ENCODE measurements around the gene STK38L.

STK38L gene

GRCh38 chr12:27280412-27280811 lies 36.3 kb downstream of the STK38L start:
- DNase-seq: no peak

DNA sequence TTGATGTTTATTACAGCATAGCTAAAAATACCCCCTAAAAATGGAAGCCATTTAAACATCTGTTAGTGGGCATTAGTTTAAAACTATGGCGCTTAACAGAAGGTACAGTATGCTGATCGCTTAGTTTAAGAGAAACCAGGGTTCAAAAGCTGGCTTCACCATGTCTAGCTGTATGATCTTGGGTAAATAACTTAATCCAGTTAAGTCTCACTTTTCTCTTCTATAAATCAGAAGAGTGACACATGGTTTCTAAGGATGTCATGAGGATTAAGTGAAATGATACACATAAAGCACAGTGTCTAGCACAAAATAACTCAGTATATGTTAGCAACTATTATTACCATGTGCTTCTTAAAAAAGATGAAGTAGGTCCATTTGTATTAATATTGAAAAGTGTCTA lies 38.7 kb downstream of the STK38L start:
- DNase-seq: no peak

DNA sequence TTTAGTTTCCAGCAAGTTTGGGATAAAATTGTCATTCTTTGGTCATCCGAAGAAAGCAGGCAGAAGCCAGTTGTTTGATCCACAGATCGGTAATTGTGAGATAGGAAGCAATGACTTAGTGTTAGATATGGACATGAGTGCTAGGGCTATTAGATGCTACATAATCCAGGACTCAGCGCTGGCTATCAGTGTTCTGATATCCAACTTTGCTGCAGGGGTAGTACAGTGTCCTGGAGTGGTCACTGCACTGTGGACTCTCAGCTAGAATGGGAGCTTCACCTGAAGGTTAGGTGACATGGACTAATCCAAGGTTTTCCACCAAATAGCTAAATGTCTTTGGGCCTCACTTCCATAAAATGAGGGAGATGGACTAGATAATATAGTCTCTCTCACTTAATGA lies 39.9 kb downstream of the STK38L start:
- no peak for DNase-seq

DNA sequence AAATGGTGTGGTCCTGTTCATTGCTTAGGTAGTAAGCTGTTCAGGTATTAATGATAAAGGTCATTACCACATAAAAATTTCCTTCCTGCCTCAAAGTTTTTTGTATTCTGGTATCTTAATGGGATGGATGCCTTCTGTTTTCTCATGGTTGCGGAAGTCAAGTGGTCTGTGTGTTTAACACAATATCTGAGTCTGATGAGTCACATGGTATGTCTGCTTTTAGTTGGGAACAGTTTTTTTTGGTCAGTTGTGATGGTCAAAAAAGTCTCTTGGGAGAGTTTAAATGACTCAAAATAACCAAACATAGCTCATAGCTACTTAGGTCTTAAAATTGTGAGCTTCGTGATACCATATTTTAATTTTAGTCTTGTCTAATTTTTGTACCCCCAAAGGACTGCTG lies 40.7 kb downstream of the STK38L start:
- peak; percentile 80 for DNase-seq

DNA sequence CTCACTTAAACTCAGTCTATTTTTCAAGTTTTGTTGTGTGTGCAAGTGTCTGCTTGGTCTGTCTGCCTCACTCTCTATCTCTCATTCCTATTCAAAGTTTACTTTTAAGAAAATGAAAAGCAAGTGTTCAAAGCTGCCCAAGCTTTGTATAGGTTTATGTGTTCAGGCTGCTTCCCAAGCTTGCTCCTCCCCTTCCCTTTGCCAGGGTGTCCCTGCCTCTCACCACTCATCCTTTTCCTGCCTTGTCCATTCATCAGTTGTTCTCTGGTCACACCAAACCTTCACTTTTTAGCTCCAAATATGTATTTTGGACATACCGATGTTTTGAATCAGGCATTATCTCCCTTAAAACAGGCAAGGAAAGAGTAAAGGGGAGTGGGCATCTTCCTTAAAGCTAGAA lies 41.3 kb downstream of the STK38L start:
- peak; percentile 40 for DNase-seq

DNA sequence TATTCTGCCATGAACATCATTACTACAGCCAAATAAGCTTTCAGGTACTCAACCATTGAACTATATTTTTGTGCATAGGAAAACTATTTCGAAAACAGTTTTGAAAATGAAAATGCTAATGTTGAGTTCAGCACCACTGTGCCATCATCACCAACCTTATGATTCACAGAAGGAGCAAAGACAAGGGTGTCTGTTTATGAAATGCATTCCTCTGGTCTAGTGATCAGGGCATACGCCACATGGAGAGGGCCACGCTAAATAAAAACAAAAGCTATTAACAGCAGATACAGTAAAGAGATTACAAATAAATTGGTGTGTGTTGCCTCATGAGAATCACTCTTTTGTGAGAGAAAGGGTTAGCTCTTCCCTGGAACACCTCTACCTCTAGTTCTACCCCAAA lies 45.3 kb downstream of the STK38L start:
- DNase-seq: no peak

- DNase-seq: no peak
Measured at GRCh38 chr12:27290501-27291168, 46.5 kb downstream of the STK38L start.

- DNase-seq: no peak
Measured at GRCh38 chr12:27291862-27292261, 47.8 kb downstream of the STK38L start.

DNA sequence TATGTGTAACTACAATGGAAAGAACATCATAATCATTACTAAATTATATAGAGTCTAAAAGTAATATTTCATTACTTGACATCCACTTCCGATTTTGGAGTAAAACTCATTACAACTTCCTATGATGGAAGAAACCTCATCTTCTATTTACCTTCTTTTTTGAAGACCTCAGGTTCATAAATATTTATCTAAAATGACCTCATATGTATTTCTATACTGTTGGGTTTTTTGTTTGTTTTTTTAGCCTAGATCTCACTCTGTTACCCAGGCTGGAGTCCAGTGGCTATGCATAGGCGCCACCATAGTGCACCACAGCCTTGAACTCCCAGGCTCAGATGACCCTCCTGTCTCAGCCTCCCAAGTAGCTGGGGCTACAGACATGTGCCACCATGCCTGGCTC lies 48.6 kb downstream of the STK38L start:
- DNase-seq: no peak

GRCh38 chr12:27293463-27293862 lies 49.4 kb downstream of the STK38L start:
- no peak for DNase-seq

GRCh38 chr12:27296674-27297073 lies 52.6 kb downstream of the STK38L start:
- DNase-seq: no peak

DNA sequence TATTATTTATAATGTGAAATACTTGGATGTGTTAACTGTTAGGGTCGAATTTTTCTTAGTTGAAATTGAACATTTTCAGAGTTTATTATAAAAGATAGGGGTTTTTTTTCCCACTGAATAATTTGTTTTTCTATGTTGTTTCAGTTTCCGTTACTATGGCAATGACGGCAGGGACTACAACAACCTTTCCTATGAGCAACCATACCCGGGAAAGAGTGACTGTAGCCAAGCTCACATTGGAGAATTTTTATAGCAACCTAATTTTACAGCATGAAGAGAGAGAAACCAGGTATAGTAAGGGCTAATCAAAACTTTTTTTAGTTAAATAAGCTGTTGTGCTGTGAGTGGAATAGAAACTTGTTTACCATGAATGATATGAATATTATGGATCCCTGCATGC lies 53.5 kb downstream of the STK38L start:
- DNase-seq: no peak

DNA sequence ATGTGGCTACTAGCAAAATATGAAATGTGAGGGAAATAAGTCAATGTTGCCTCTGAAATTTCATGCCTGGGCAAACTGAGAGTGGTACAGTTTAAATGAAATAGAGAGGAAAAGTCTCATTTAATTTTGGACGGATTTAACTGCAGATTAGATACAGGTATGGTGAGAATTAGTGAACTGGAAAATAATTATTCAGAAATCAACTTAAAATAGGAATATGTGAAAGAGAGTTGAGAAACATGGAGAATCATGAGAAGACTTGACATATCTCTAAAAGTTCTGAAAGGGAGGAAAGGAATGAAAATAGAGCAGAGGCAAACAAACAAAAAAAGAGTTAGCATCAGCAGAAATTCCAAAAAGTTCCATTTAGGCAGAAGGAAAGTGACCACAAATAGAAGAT lies 55.0 kb downstream of the STK38L start:
- no peak for DNase-seq

GRCh38 chr12:27300226-27300625 lies 56.1 kb downstream of the STK38L start:
- DNase-seq: no peak

GRCh38 chr12:27303139-27304111 lies 59.3 kb downstream of the STK38L start:
- DNase-seq: no peak

DNA sequence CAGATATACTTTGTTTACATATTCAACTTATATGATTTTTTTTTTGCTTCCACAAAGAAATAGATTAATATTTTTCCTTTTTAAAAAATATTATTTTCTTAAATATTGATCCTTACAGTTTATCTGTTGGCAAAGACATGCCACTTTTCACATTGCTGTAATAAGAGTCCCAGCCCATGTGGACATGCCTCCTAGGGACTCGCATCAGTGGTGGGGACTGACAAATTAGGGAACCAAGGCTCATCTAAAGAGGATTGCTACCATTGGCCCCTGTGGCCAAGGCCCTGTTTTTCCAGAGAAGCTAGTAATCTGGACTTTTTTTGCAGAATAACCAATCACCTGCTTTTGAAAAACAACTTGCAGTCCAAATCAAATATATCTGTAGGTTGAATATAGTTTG lies 60.8 kb downstream of the STK38L start:
- no peak for DNase-seq

- peak; percentile 52 for DNase-seq
Measured at GRCh38 chr12:27305673-27306456, 61.8 kb downstream of the STK38L start.

GRCh38 chr12:27309293-27309994 lies 65.4 kb downstream of the STK38L start:
- DNase-seq: no peak

GRCh38 chr12:27309995-27310315 lies 65.9 kb downstream of the STK38L start:
- DNase-seq: no peak

DNA sequence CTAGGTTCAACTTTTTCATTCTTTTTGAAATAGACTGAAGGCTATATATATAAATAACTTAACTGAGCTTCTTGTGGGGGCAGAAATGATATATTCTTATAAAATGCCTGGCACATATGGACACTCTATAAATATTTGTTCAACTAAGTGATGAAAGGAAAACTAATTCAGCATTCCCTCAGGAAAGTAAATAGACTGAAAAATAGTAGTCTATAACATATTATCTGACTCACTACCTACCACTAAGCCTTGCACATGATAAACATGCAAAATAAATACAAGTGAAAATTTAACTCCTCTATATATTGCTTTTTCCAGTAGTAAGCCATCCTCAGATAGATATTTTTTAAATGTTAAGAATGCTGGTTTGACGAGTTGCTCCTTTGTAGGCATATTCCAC lies 72.9 kb downstream of the STK38L start:
- DNase-seq: no peak

GRCh38 chr12:27319409-27319808 lies 75.3 kb downstream of the STK38L start:
- peak; percentile 85 for DNase-seq

- DNase-seq: no peak
Measured at GRCh38 chr12:27319848-27320247, 75.8 kb downstream of the STK38L start.

DNA sequence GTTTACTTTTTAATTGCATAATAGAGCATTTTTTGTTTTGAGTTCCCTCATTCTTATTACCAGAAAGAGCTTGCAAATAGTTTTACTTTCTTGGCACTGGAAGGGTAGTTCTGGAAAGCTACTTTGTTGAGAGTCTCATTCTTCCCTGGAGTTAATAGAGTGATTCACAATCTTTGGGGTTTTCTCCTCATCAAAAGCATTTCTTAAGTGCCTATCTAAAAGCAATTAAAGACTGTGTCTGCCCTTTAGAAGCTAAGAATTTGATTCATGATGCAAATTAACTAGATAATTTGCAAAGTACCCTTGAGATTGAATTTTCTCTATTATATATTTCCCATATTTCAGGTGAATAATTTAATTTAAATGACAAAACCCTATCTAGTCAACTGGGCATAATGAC lies 80.4 kb downstream of the STK38L start:
- no peak for DNase-seq

Measured in HCEC 1CT (cell line).